ENCODE measurements around the gene XRCC4. TPM values are rescaled to one million over a fixed set of nuclear protein-coding genes. Genes with fewer than 3 reads are reported as not detected.

The XRCC4 gene
- total RNA-seq, 2 donors from 2014 or later = 6.4 to 6.8 TPM

- TF ChIP-seq, protein P1, sequence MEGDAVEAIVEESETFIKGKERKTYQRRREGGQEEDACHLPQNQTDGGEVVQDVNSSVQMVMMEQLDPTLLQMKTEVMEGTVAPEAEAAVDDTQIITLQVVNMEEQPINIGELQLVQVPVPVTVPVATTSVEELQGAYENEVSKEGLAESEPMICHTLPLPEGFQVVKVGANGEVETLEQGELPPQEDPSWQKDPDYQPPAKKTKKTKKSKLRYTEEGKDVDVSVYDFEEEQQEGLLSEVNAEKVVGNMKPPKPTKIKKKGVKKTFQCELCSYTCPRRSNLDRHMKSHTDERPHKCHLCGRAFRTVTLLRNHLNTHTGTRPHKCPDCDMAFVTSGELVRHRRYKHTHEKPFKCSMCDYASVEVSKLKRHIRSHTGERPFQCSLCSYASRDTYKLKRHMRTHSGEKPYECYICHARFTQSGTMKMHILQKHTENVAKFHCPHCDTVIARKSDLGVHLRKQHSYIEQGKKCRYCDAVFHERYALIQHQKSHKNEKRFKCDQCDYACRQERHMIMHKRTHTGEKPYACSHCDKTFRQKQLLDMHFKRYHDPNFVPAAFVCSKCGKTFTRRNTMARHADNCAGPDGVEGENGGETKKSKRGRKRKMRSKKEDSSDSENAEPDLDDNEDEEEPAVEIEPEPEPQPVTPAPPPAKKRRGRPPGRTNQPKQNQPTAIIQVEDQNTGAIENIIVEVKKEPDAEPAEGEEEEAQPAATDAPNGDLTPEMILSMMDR (IDR thresholded peaks at IDR 0.05) = no peak
- H3K27me3 ChIP-seq = no peaks in the 10 kb centered on the region
- H3K4me1 ChIP-seq = no peaks in the 10 kb centered on the region
- peak; percentile 78 for DNase-seq (ENCODE audit: low spot score)
- no peak overlapping the region for H3K4me3 ChIP-seq
- peak overlapping the region; percentile 41 to 69 for H3K27ac ChIP-seq
- no peaks in the 10 kb centered on the region for H3K36me3 ChIP-seq
- no peaks in the 10 kb centered on the region for H3K9me3 ChIP-seq
Measured at GRCh38 chr5:83374547-83374946, 297.2 kb downstream of the XRCC4 start.

- Histone ChIP-seq H3K4me3 (no peak overlapping the region), H3K4me1 (no peaks in the 10 kb centered on the region), H3K27me3 (no peaks in the 10 kb centered on the region), H3K9me3 (no peaks in the 10 kb centered on the region), H3K36me3 (no peaks in the 10 kb centered on the region), H3K27ac (peak overlapping the region; percentile 41 to 69)
- DNase-seq (ENCODE audit: low spot score) = no peak
- TF ChIP-seq, protein P1 (IDR thresholded peaks at IDR 0.05) = no peak
Measured at GRCh38 chr5:83375049-83375745, 297.9 kb downstream of the XRCC4 start.

DNA sequence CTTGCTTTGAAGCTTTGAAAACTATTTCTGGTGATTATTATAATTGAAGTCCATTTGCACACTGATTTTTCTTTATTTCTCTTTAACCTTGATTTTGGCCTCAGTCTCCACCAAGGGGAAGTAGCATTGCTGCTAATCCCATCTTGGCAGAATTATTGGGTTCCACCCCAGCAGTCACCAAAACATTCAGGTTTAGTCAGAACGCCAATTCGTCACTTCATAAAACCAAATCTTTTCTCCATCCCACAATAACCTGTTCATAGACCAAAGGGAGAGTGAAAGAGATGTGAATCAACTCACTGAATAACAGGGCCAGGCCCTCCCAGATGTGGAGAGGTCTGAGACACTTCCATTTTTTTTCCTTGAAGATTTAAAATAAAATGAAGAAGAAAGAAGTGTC lies 299.1 kb downstream of the XRCC4 start:
- Histone ChIP-seq H3K27me3 (no peaks in the 10 kb centered on the region), H3K4me3 (no peak overlapping the region), H3K4me1 (no peaks in the 10 kb centered on the region), H3K27ac (peak overlapping the region in 1 of 2 donors; percentile 69), H3K36me3 (no peaks in the 10 kb centered on the region), H3K9me3 (no peaks in the 10 kb centered on the region)
- TF ChIP-seq, protein P1 (IDR thresholded peaks at IDR 0.05) = no peak
- DNase-seq (ENCODE audit: low spot score) = no peak

DNA sequence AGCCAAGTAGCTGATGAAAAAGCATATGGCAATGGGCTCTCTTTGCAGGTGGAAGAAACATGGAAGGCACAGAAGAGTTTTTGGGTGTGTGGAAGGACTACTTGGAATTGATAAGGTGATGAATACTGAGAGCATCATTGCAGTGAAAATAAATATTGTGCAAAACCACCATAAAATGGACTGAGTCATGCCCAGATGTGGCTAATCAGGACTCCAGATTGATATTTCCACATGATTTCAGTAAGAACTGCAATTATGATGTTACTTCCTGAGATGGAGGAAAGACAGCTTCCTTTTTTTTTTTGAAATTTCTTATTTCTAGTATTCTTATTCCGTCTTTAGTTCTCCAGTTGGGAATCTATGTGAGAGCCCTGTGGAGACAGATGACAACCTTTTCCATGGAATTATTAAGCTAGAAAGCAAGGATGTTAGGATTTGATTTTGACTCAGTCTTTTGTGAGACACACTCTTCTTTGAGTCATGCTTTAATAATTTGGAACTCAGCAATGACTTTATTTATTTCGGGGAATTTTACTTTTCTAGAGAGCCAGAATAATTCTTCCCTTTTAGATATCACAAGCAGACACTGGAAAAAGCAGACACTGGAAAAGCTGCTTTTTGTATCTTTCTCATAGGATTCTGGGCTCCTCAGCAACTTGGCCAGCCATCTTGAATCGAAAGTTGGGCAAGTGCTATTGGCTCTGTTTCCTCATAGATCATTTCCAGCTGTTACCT lies 300.0 kb downstream of the XRCC4 start:
- H3K27ac ChIP-seq = peak overlapping the region; percentile 8 to 69
- no peaks in the 10 kb centered on the region for H3K9me3 ChIP-seq
- no peak overlapping the region for H3K4me3 ChIP-seq
- TF ChIP-seq, protein P1 (IDR thresholded peaks at IDR 0.05) = no peak
- DNase-seq (ENCODE audit: low spot score) = no peak
- H3K27me3 ChIP-seq = no peaks in the 10 kb centered on the region
- no peaks in the 10 kb centered on the region for H3K36me3 ChIP-seq
- H3K4me1 ChIP-seq = no peaks in the 10 kb centered on the region

GRCh38 chr5:83378624-83379289 lies 301.4 kb downstream of the XRCC4 start:
- H3K27ac ChIP-seq = no peak overlapping the region
- no peaks in the 10 kb centered on the region for H3K36me3 ChIP-seq
- TF ChIP-seq, protein P1 (IDR thresholded peaks at IDR 0.05) = no peak
- H3K9me3 ChIP-seq = no peaks in the 10 kb centered on the region
- no peak for DNase-seq (ENCODE audit: low spot score)
- no peak overlapping the region for H3K4me3 ChIP-seq
- H3K27me3 ChIP-seq = no peaks in the 10 kb centered on the region
- H3K4me1 ChIP-seq = no peaks in the 10 kb centered on the region
